Measurements from ENCODE around the gene KLHL12.
A peak's percentile ranks its signal among the peaks of the same experiment; 100 is the strongest.

Gene KLHL12

DNA sequence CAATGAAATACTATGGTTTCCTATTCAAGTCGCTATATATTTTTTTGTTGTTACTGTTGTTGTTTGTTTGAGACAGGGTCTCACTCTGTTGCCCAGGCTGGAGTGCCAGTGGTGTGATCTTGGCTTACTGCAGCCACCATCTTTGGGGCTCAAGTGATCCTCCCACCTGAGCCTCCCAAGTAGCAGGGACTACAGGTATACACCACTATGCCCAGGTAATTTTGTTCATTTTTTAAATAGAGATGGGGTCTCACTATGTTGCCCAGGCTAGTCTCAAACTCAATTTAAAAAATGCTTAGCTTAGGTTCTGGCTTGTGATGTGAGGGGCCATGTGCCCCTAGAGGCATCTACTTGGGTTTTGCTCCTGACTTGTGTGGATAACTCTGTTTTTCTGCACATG, 47.9 kb downstream of the KLHL12 start:
- FAIRE-seq, result no peak

DNA sequence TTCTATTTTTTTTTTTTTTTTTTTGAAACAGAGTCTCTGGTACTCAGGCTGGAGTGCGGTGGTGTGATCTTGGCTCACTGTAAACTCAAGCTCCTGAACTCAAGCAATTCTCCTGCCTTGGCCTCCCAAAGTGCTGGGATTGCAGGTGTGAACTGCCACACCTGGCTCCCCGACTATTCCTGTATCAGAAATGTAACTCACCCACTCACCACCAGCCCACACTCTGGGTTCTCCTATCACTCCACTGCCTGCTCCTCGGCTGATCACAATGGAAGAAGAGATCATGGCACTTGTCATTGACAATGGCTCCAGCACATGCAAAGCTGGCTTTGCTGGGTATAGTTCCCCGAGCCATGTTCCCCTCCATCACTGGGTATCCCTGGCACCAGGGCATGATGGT, 54.0 kb downstream of the KLHL12 start:
- FAIRE-seq, result no peak

DNA sequence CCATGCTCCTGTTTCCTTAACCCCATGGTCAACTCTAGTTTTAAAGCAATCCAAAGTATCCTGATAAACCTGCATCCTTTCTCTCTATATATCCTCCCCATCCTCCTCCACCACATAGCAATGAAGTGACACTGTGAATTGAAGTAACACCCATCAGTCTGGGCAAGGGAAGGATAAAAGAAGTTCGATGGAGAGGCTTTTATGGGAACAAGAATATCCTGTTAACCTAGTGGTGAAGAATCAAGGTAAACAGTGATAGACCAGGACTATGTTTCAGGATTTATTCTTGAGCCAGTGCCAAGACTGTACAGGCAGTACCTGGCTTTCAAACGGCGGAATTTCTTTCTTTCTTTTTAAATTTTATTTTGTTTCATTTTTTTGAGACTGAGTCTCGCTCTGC, 55.7 kb downstream of the KLHL12 start:
- no peak for FAIRE-seq

DNA sequence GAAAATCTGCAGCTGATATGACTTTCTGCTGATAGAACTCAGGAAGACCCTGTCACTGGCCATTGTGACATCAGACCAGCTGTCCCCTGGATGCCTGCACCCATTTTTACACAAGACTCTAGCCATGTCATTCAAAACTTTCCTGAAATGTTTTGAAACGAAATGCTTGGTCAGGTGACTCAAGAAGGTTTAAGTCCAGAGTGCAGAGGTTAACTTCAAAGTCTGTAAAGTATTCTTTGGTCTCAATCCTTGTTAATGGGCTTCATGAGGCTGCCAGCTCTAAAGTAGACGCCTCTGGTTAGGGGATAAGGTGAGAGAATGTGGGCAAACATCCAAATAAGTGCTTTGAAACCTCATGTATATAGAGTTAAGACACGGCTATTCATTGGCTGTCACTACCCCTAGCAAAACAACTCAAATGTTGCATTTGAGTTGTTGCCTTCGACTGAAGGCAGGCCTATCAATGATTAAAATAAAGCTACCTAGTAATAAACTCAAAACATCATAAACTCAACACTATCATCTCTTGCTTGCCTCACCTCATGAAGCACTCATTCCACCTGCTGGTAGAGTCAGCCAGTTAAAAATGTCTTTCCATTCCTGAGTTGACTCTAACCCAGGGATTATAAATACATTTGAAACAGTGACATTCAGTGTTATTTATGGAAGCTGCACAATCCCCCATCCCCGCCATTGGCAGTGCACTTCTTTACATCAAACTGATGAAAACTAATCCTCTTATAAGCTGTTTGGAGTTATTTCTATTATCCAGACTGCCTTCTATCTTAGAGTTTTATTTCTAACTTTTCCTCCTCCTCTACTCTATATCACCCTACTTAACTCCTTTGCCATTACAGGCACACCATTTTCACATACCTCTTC, 64.1 kb downstream of the KLHL12 start:
- FAIRE-seq, result no peak

DNA sequence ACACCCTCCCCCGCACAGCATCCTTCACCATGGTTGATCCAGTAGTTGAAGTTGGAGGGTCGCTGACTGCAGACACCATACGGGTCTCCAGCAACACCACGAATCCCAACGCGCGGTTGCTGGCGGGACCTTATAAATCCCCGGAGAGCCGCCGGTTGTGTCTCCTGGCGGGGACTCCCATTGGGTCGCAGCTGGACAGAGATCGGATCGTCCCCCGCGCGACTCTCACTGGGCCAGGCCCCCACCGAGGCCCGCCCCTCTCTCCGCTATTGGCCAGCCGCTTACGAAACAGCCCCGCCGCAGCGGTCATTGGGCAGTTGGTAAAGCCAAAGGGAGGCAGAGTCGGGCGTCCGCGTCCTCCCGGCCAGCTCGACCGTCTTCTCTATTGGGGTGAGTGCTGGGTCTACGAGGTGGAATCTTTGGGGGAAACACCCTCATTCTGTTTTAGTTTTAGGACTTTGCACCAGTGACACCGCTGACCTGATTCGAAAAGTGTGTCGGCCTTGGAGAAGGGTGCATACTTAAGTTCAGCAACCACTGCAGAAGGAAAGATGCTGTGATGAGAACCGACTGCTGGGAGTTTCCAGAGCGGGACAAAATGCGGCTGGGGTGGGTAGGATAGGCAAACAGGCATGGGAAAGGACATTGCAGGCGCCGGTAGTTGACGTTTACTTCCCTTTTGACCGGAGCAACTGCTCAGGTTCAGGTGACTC, 65.5 kb downstream of the KLHL12 start:
- peak; percentile 84 for FAIRE-seq

DNA sequence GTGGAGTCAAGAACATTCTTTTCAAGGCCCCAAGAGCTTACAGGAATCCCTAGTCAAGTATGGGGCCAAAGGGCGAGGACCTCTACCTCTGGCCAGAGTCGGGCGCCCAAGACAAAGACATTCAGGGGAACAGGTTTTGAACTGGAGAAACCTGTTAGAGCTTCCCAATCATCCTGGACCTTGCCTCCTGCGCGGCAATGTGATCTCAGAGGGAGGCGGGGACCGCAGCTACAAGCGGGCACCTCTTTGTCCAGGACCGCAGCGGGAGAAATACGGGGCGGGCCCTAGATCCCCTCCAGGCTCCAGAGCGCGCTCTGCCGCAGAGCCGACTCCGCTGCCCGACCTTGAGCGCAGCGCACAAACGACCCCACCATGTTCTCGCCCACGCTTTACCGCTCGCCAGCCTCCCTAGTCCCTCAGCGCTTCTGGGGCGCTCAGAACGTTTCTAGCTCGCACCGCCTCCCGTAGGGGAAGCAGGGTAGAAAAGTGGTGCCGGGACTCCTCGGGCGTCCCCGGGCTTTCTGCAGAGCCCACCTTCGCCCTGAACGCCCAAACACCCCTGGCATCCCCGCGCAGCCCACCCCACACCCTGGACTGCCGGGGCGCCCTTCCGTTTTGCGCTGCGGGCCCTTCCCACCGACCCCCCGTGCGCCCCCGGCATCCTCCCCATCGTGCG, 66.2 kb downstream of the KLHL12 start:
- FAIRE-seq, result no peak

DNA sequence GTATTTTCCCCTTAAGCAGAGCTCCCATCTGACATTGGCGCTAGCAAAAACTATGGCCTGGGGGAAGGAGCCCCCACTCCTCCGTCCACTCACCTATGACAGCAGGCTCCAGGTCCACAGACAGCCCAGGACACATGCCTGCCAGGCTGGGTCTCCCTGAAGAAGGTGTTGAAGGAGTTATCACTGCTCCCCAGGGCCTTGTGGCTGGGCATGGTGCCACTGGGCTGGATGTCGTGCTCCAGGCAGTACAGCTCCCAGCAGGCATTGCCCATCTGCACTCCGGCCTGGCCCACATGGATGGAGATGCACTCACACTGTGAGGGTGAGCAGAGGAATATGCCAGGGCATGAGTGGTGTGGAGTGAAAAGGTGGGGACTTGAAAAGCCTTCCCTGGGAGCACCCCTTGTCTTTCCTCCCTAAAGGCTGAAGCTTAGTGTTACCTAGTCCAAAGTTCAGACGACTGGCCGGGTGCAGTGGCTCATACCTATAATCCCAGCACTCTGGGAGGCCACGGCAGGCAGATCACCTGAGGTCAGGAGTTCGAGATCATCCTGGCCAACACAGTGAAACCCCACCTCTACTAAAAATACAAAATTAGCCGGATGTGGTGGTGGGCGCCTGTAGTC, 68.1 kb downstream of the KLHL12 start:
- FAIRE-seq, result no peak

DNA sequence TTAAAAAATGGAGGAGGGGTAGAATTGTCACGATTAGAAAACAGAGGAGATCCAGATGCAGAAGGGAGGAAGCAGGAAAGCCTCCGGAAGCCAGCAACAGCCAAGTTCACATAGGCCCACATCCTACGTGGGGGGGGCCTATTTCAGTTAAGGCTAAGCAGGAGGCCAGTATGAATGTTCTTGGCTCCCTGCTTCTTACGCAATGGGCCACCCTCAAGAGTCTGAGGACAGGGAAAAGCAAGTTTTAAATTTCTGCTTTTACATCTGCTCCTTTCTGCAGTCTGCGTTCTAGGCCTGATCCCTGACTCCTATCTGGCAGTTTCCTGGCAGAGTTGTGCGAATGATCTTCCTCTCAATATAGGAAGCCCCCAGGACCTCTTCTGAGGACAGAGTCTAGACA, 68.7 kb downstream of the KLHL12 start:
- FAIRE-seq, result no peak

DNA sequence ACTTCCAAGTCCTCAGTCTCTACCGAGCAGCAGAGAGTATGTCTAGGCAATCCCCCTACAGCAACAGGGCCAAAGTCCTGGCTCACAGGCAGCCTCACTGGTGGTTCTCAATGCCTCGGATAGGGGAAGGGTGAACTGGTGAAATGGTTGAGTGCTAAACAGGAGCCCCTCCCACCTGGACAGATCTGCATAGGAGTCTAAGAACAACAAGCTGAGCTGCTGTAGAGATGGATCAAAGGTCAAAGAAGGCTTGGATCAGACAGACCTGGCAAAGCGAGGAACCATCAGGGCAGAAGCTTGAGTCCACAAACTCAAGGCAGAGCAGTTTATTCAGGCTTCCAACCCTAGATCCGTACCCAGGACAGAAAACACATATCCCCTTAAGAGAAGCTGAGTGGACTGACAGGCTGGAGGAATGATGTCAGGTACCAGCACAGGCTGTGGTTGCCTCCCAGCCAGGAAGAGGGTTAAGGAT, 69.9 kb downstream of the KLHL12 start:
- FAIRE-seq, result no peak

DNA sequence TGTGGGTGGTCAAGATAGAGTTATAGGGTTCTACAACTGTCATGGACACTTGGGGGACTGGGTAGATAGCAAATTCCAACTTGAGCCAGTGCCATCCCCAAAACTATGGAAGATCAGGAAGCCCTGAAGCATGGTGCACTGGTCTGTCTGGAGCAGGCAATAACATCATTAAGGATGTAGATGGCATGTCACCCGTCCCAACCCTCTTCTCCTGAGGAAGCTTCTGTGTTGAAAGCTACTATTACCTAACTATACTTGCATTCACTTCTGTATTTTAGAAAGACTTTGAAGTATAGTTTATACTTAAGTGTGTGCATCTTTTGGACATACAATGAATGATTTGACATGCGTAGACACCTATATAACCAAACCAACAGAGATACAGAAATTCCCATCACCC, 71.0 kb downstream of the KLHL12 start:
- no peak for FAIRE-seq

DNA sequence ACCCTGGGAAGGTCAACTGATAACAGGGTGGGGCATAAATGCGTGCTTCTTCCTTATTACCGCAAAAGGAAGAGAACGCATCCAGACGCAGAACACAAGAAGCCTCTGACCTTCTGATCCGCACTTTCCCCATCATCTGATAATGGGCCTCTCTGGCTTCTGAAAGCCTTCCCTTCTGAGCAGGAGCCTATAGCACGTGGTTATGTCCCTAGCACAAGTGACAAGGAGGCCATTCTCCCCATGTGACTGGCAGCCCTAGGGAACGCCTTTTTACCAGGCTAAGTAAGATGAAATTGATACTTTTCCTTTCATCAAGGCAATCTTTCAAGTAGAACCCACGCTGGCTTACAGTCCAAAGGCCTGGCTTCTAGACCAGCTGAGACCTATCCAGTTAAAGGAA, 72.2 kb downstream of the KLHL12 start:
- no peak for FAIRE-seq

DNA sequence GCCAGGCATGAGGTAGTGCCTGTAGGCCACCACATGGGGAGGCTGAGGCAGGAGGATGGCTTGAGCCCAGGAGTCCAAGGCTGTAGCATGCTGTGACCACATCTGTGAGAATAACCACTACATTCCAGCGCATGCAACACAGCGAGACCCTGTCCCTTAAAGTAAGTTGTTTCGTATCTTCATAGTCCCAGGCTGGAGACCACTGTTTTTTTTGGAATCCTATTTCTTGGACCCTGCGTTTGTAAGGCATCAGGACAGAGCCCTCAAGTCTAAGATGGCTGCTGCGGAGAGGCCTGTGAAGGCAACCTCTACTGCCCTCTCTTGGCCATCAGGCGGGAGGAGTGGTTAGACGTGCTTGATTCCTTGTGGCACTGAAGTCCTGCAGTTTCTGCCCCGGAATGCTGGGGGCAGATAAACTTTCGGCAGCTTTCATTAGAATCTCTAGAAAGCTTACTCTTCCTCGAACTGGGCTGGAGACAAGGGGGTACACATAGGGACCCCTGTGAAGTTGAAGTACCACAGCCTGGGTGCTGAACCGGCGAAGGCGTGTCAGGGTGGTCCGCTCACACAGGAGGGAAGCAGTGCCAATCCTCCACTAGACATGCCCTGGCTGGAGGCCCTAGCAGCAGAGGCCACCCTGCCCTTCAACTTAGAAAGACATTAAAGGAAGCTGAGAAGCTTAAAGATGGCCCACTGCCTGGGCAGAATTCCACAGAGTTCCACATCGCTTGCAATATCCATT, 74.7 kb downstream of the KLHL12 start:
- FAIRE-seq, result peak; percentile 75

DNA sequence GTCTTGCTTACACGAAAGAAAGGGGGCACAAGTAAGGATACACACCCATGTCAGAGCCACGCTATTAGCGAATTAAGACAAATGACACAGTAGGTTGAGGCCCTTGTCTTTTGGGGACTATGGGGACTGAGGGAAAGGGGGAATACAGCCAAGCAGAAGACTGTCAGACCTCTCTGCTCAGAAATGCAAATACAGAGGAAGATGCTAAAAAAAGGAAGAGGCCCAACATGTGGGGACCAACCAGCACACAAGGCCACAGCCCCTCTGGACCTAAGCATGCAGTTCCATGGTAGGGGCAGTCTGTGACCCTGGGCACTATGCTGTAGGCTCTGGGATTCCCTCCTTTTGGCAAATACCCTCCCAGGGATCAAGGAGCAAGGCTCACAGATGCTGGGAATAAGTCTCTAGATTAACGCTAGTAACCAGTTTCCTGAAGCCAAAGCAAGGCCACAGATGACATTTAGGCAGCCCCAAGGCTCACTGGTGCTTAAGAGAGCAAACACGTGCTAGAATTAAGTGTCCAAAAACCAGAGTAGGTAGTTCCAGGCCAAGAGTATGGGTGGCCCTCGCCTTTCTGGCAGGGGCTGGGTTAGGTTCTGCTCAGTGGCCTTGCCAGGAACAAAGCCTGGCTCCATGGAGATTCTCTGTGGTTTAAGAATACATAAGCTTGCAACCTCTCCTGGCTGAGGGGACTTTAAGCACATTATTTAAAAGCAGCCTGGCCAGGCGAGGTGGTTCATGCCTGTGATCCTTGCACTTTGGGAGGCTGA, 76.3 kb downstream of the KLHL12 start:
- no peak for FAIRE-seq

DNA sequence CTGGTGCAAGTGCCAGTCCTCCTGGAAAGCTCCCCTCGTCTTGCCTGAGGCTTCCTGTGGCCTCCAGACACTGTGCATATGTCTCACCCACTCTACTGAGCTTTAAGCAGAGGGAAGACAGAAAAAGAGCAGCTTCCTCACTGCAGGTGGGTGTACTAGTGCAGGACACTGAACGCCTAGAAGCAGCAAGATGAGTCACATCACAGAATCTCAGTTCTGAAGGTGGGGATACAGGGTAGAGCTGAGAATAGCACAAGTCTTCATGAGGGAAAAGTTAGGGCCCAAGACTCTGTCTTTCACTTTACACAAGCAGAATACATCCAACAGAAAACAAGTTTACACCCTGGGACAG, 78.9 kb downstream of the KLHL12 start:
- FAIRE-seq, result no peak

DNA sequence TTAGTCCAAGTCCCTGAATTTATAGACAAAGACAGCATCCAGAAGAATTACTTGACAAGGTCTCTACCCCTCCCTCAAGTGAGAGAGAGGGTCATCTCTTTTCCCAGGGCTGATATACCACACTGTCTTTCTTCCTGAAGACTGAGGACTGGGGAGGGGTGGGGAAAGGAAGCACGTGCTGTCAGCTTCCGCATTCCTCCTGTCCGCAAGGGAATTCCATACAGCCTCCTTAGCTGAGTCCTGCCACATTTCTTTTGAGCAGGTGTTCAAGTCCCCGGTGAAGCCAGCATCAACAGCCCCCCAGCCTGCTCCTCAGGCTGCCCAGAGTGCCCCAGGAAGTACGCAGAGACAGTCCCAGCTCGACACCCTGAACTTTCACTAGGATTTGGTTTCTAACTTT, 82.1 kb downstream of the KLHL12 start:
- no peak for FAIRE-seq

DNA sequence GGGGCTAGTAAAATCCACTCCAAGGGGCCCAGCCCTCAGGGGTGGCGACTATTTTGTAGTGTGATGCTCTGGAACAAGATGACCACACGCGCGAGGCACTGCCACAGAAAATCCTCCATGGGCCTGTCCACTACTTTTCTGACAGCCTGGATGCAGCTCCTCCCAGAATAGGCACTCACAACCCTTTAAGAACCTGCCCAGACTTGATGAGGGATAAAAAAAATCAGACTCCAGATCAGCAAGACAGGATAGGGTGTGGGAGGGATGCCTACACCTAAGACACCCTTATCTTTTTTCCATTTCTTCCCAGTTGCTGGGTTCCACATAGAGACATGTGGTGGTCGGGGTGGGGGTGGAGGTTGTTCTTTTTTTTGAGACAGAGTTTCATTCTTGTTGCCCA, 82.8 kb downstream of the KLHL12 start:
- no peak for FAIRE-seq

DNA sequence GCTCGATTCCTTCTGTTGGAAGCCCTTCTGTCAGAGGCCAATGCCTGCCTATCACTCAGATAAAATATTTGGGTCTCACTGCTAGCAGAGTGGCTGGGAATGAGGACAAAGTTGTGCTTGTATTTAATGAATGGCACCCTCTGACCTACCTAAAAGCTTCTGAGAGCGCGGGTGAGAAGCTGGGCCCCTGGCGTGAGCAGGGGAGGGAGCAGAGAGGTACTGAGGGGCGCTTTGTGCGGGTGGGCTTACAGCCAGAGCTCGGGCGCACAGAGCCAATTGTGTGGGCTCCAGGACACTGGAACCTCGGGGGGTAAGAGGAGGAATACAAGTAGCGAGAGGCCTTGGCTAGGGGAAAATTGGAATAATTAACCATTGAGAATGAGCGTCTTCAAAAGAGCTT, 84.0 kb downstream of the KLHL12 start:
- FAIRE-seq, result no peak

Data from TTC549 (cell line).